Choroid plexus epithelial cell (primary cell): ENCODE data around the gene KRT72.

Experiments used
- DNase-seq: peaks from one replicate; pipeline ENCODE4 v3.0.0-alpha.2; 2010; ENCODE audit warnings: low read depth
- H3K4me3 ChIP-seq: 2 replicates; pipeline ENCODE4 v1.5.1; 2011; ENCODE audit warnings: low read depth, mild to moderate bottlenecking, control low read depth, low read length, moderate library complexity
- TF ChIP-seq, protein P1 (sequence below): conservative IDR thresholded peaks from 2 replicates; pipeline ENCODE4 v1.5.1; 2011; ENCODE audit warnings: low read depth, mild to moderate bottlenecking, control low read depth, inconsistent platforms, low read length, moderate library complexity

Gene KRT72

DNA sequence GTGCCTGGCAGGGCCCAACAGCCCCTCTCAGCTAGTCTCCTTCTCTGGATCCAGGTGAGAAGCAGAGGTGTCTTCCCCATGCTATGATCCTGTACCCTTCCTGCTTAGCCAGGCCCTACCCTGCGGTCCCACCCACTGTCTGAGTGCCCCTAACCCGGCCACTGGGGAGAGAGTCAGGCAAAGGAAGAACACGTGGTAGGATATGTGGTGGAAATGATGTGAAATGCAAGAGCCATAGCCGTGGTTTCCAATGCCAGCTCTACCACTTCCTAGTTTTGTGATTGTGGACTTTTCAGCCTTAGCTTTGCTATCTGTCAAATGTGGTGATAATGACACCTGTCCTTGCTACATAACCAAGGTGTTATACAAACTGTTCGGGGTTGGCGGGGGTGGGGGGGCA is 34.9 kb upstream of the KRT72 start:
- no peak overlapping the region for H3K4me3 ChIP-seq
- DNase-seq = no peak
- TF ChIP-seq, protein P1, sequence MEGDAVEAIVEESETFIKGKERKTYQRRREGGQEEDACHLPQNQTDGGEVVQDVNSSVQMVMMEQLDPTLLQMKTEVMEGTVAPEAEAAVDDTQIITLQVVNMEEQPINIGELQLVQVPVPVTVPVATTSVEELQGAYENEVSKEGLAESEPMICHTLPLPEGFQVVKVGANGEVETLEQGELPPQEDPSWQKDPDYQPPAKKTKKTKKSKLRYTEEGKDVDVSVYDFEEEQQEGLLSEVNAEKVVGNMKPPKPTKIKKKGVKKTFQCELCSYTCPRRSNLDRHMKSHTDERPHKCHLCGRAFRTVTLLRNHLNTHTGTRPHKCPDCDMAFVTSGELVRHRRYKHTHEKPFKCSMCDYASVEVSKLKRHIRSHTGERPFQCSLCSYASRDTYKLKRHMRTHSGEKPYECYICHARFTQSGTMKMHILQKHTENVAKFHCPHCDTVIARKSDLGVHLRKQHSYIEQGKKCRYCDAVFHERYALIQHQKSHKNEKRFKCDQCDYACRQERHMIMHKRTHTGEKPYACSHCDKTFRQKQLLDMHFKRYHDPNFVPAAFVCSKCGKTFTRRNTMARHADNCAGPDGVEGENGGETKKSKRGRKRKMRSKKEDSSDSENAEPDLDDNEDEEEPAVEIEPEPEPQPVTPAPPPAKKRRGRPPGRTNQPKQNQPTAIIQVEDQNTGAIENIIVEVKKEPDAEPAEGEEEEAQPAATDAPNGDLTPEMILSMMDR = no peak

DNA sequence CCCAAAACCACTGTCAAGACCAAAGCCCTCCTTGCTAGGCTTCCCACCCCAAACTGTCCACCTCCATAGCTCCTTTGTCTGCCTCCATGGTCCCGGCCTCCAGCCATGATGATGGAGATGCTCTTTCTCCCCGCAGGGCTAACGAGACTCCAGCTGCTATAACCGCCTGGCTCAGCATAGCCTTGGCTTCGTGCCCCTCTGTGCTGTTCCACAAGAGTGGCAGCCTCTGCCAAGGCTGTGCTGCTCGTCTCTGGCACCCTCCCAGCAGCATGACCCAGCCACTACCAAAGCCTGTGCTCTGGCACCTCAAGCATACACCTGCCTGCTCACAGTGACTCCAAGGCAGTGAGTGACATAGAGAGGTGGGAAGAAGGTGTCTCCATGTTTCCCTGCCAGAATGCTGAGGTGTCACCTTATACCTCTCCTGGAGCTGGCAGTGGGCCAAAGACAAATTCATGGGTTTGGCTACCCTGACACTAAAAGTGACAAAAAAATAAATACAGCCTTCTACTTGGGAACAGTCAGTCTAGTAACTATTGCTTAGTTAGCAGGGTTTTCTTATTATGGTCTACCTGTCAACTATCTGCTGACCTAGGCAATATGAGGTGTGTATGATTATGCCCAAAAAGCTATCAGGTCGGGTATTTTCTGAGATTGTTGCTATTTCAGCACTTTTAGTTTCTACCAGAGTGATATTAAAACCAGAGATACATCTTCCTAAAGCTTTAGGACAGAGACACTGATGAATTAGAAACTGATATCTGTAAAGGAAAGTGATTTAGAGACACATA is 33.2 kb upstream of the KRT72 start:
- TF ChIP-seq, protein P1 = no peak
- DNase-seq = no peak

DNA sequence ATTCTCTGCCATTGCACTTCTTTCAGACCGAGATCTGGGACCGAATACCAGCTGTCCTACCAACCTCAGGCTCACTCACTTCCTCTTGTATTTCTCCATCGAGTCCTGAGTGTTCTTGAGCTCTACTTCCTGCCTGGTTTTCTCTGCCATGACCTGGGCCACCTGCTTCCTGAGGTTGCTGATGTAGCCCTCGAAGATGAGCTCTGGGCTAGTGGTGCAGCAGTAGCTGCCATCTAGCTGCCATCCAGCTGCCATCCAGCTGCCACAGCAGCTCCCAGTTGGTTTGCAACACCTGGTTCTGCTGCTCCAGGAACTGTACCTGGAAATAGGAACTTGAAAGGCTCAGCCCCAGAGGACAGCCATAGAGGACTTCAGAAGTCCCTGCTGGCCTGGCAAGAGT is 32.1 kb upstream of the KRT72 start:
- TF ChIP-seq, protein P1 = no peak
- DNase-seq = no peak
- no peak overlapping the region for H3K4me3 ChIP-seq

More for the DNA sequence above, 33.2 kb upstream of the KRT72 start:
- H3K4me3 ChIP-seq = no peak overlapping the region

DNA sequence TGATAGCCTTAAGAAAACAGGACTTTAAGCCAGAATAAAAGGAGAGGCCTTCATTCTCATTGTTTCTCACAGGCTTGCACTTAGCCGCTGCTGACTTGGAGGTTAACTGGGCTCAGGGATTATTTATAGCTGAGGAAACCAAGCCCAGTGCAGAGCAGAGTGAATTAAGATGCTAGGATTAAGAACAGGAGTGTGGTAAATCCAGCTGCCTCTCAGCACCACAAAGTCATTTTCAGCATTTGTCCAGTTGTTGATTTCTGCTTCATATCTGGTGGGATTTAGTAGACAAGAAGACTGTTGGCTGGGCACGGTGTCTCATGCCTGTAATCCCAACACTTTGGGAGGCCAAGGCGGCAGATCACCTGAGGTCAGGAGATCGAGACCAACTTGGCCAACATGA is 31.4 kb upstream of the KRT72 start:
- TF ChIP-seq, protein P1 = no peak
- DNase-seq = no peak
- H3K4me3 ChIP-seq = no peak overlapping the region

DNA sequence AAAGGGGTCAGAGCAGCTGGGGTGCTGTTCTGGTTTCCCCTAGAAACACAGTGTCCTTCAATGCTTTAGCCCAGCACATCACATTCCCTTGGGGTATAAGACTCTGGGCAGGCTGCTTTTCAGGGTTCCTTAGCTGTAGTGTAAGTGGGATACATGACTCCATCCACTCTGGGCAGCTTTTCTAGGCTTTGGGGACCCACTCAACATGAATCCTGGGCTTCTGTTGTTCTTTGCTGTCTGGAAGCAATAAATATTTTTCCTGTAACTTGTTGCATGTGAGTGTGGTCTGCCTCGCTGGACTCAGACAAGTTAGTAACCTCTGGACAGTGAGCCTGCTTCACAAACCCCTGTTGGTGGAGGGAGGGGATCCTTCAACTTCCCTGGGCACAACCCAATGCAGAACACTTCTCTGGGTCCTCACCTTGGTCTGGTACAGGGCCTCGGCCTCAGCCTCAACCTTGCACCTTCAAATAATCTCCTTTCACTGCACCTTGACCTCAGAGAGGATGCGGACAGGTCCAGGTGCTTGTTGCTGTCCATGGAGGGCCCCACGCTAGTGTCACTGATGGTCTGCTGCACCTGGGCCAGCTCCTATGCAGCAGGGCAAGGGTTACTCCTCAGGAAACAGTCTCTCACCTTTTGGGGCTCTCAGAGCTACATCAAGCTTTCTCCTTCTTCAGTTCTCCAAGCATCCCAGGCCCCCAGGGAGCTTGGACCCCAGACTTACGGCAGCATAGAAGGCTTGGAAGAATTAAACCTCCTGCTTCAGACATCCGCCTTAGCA is 30.6 kb upstream of the KRT72 start:
- H3K4me3 ChIP-seq = no peak overlapping the region
- DNase-seq = no peak
- TF ChIP-seq, protein P1 = no peak

DNA sequence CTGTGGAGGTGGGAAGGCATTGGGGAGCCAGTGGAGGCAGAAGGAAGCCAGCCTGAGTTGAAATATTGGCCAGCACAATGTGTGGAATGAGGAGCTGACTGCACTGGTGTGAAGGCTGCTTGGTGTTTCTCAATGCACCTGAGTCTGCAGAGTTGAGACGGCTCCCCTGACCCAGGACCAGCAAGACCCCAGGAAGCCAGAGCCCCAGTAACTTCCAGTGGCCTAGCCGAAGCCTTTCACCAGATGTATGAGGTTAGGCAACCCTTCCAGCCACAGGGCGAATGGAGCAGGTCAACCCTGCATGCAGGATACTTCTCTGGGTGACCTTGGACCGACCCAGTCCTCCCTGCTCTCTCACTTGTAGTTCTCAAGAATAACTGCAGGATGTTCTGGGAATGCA is 30.0 kb upstream of the KRT72 start:
- TF ChIP-seq, protein P1 = no peak
- no peak overlapping the region for H3K4me3 ChIP-seq
- DNase-seq = no peak
